Peyer's patch (tissue), 4 donors: ENCODE measurements around the gene EIF4E1B.

Source experiments
- CTCF ChIP-seq, 6 experiments: fragments of 450-650 bp in 4 of 6; fragments of 200-600 bp in 2 of 6; sonication (generic) in 1 of 6; IDR thresholded peaks; one replicate each; pipeline ENCODE4 v1.5.1; 2017 to 2019; ENCODE audit warnings: antibody characterized with exemption in 6 of 6, mild to moderate bottlenecking in 3 of 6, moderate library complexity in 1 of 6
- POLR2A ChIP-seq, 2 donors: fragments of 450-650 bp; IDR thresholded peaks; one replicate each; pipeline ENCODE4 v1.5.1; 2017; ENCODE audit warnings: antibody characterized with exemption in 2 of 2, mild to moderate bottlenecking in 2 of 2, moderate library complexity in 2 of 2

DNA sequence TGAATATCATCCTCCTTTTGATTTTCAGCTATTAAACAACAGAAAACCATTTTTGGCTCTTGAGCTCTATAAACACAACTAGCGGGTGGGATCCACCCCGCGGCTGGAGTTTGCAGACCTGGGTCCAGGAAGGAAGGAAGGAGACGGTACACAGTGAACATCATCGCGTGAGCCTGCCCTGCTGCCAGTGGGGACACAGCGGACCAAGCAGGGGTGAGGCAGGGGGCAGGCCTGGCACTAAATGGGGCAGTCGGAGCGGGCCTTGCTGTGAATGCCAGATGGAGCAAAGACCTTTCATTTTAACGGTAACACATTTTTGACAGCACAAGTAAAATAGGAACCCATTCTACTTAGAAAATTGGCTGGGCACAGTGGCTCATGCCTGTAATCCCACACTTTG, 31.2 kb downstream of the EIF4E1B start:
- TF ChIP-seq POLR2A (IDR thresholded peaks at IDR 0.05) (no peak), CTCF (IDR thresholded peaks at IDR 0.05) (no peak)
